BJ (cell line): ENCODE data around the gene ARHGEF28. TPM values are rescaled to one million over a fixed set of nuclear protein-coding genes. Genes with fewer than 3 reads are reported as not detected.

Source experiments
- CTCF ChIA-PET: fragments of 350-600 bp; formaldehyde crosslinking; extraction: SDS; loops from one replicate; lab custom pipeline; 2021; ENCODE audit warnings: antibody characterized with exemption, inconsistent platforms; lab: Yijun Ruan, JAX
- POLR2A ChIA-PET: fragments of 300-600 bp; sonication (Branson Sonifier 250); formaldehyde crosslinking; extraction: SDS; loops from one replicate; lab custom pipeline; 2021; ENCODE audit warnings: antibody characterized with exemption; lab: Charles Lee
- DNase-seq: peaks from one replicate; pipeline ENCODE4 v3.0.0-alpha.2; 2011; ENCODE audit warnings: low read depth
- H3K27me3 ChIP-seq: 2 replicates; pipeline ENCODE4 v1.6.0; 2011; ENCODE audit warnings: low read length; ENCODE audit not compliant: control insufficient read depth, insufficient read depth
- H3K36me3 ChIP-seq: 2 replicates; pipeline ENCODE4 v1.5.1; 2011; ENCODE audit warnings: low read length; ENCODE audit not compliant: control insufficient read depth, insufficient read depth
- H3K4me3 ChIP-seq: 2 replicates; pipeline ENCODE4 v1.5.1; 2011; ENCODE audit warnings: low read depth, mild to moderate bottlenecking, control low read depth, low read length
- polyA plus RNA-seq: library from polyadenylated mRNA; depleted of rRNA; stranded (reverse); fragments of >200 nt; gene quantifications from 2 replicates; pipeline ENCODE4 v1.2.3, GENCODE V29; 2011
- TF ChIP-seq, protein P1 (sequence below): IDR thresholded peaks from 2 replicates; pipeline ENCODE4 v1.5.1; 2011; ENCODE audit warnings: low read depth, mild to moderate bottlenecking, control low read depth, inconsistent platforms, low read length, moderate library complexity; ENCODE audit not compliant: insufficient read depth

ARHGEF28 gene
- polyA plus RNA-seq, 1 experiment, result 2.8 TPM

DNA sequence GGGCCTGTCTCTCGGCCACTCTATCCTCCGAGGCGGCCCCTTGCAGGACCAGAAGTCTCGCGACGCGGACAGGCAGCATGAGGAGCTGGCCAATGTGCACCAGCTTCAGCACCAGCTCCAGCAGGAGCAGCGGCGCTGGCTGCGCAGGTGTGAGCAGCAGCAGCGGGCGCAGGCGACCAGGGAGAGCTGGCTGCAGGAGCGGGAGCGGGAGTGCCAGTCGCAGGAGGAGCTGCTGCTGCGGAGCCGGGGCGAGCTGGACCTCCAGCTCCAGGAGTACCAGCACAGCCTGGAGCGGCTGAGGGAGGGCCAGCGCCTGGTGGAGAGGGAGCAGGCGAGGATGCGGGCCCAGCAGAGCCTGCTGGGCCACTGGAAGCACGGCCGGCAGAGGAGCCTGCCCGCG, 283.5 kb downstream of the ARHGEF28 start:
- TF ChIP-seq, protein P1, sequence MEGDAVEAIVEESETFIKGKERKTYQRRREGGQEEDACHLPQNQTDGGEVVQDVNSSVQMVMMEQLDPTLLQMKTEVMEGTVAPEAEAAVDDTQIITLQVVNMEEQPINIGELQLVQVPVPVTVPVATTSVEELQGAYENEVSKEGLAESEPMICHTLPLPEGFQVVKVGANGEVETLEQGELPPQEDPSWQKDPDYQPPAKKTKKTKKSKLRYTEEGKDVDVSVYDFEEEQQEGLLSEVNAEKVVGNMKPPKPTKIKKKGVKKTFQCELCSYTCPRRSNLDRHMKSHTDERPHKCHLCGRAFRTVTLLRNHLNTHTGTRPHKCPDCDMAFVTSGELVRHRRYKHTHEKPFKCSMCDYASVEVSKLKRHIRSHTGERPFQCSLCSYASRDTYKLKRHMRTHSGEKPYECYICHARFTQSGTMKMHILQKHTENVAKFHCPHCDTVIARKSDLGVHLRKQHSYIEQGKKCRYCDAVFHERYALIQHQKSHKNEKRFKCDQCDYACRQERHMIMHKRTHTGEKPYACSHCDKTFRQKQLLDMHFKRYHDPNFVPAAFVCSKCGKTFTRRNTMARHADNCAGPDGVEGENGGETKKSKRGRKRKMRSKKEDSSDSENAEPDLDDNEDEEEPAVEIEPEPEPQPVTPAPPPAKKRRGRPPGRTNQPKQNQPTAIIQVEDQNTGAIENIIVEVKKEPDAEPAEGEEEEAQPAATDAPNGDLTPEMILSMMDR, result no peak
- no peaks in the 10 kb centered on the region for H3K27me3 ChIP-seq
- H3K36me3 ChIP-seq, result peaks cover 2% of the 10 kb centered on the region; the same call in 1 of the 2 replicates
- no peak for DNase-seq
- CTCF ChIA-PET, result interaction anchor here (0.6 to 1.2 kb wide), 2 partner anchors 732 to 767 kb away, joined by 3 to 5 read pairs; no protein-coding TSS in a partner anchor
- POLR2A ChIA-PET, result no interaction called here
- H3K4me3 ChIP-seq, result no peak overlapping the region

DNA sequence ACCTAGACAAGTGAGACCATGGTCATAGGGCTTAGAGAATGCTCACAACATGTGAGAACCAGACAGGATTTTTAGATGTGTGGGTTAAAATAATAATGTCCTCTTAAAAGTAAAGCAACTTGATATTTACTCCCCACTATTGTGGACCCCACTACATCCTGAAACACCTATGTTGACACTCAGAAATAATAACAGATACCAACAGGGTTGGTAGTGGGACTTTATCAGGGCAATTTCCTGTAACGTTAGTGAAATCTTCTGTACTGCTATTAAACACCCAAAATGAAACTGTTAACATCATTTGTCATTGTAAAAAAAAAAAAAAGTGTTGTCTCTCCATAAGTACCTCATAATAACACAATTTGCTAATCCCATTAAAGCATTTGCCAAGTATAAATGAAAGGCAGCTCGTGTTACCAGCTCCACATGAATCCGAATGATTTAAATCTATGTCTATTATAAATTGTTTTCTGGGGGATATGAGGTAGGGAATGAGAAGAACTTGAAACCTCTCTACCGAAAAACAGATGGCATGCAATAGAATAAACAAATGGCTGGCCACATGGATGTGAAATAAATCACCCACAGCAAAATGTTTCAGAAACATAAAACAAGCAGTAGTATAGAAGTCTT, 285.9 kb downstream of the ARHGEF28 start:
- Histone ChIP-seq H3K4me3 (no peak overlapping the region), H3K36me3 (peaks cover 2% of the 10 kb centered on the region; the same call in 1 of the 2 replicates), H3K27me3 (no peaks in the 10 kb centered on the region)
- TF ChIP-seq, protein P1, result no peak
- POLR2A ChIA-PET, result no interaction called here
- DNase-seq, result no peak
- CTCF ChIA-PET, result interaction anchor here (0.7 to 3.3 kb wide), 3 partner anchors 9 to 291 kb away, joined by 3 to 15 read pairs (median 4); no protein-coding TSS in a partner anchor

DNA sequence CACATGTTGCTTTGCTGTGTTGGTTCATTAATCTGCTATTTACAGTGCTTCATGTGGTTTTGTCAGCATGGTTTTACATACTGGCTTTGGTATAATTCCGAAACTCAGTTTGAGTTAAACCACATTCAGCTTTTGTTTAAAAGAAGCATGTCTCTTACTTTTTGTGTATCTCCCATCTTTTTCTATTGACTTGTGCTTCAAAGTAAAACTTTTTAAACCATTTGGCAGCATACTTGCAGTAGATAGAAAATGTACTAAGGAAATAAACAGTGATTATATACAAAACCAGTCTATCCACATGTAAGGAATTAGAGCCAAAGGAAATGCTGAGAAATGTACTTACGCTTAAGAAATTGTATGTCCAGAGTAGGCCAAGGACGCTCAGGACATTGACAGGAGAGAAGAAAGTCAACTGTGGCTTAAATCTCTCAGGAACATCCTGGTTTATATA, 286.9 kb downstream of the ARHGEF28 start:
- CTCF ChIA-PET, result interaction anchor here (1.1 to 3.3 kb wide), 2 partner anchors 10 to 126 kb away, joined by 3 to 15 read pairs; no protein-coding TSS in a partner anchor
- TF ChIP-seq, protein P1, result no peak
- no peak overlapping the region for H3K4me3 ChIP-seq
- DNase-seq, result no peak
- peaks cover 2% of the 10 kb centered on the region; the same call in 1 of the 2 replicates for H3K36me3 ChIP-seq
- no peaks in the 10 kb centered on the region for H3K27me3 ChIP-seq
- POLR2A ChIA-PET, result interaction anchor here (0.6 kb wide), 1 partner anchor 785 kb away, joined by 6 read pairs; no protein-coding TSS in a partner anchor

DNA sequence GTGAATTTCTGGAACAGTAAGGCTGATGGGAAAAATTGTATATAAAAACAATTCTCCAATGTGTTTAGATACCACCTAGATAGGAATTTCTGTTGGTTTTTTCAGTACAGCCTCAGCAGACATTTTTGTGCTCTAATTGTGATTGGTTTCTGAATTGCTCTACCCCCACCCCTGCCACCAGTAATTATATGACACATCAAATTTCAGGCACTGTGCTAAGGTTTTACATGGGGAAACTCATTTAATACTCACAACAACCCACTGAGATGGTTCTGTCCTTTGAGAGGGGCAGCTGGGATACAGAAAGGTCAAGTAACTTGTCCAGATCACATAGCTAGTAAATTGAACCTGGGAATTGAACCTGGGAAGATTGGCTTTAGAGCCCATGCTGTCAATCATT, 288.0 kb downstream of the ARHGEF28 start:
- Histone ChIP-seq H3K36me3 (peaks cover 2% of the 10 kb centered on the region; the same call in 1 of the 2 replicates), H3K27me3 (no peaks in the 10 kb centered on the region), H3K4me3 (no peak overlapping the region)
- ChIA-PET POLR2A (no interaction called here), CTCF (interaction anchor here (1.2 to 3.3 kb wide), 2 partner anchors 11 to 729 kb away, joined by 4 to 15 read pairs; no protein-coding TSS in a partner anchor)
- TF ChIP-seq, protein P1, result no peak
- no peak for DNase-seq

DNA sequence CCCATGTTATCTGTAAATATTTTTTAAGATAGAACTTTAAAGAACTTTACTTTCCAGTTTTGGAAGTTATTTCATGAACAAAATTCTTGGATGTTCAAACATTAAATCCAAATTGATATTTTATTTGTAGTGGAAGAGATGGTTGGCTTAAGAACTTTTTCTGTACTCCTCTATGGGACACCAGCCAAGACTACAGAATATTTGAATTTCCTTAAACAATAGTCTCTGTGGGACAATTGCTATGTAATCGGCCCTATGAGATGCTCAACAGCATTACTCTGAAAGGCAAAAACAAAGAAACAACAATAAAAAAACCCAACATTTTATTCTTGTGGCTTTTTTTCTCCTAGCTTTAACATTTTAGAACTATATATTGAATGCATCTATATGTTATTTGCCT, 289.3 kb downstream of the ARHGEF28 start:
- ChIA-PET POLR2A (no interaction called here), CTCF (no interaction called here)
- Histone ChIP-seq H3K27me3 (no peaks in the 10 kb centered on the region), H3K4me3 (no peak overlapping the region), H3K36me3 (no peaks in the 10 kb centered on the region)
- DNase-seq, result no peak
- TF ChIP-seq, protein P1, result no peak
